ENCODE results near the gene ZCCHC7.
"Not testable (repeated sequence)": the region's sequence is repeated elsewhere in the genome, so short reads cannot be mapped to it uniquely, and the experiment has no call there.

Gene ZCCHC7

GRCh38 chr9:37163299-37163698 is 42.9 kb downstream of the ZCCHC7 start:
- H3K27me3 ChIP-seq (replicated peaks; ENCODE audit: control insufficient read depth, insufficient read depth, low read length, poor library complexity, severe bottlenecking) = no peaks in the 10 kb centered on the region

GRCh38 chr9:37164335-37164734 is 44.0 kb downstream of the ZCCHC7 start:
- not testable (repeated sequence) for H3K4me3 ChIP-seq (ENCODE audit: insufficient read depth, low read depth, low read length, poor library complexity, severe bottlenecking); H3K36me3 ChIP-seq (ENCODE audit: control insufficient read depth, insufficient read depth, low read length); H3K4me1 ChIP-seq (ENCODE audit: control insufficient read depth, insufficient read depth, low read length, poor library complexity, severe bottlenecking); H3K27me3 ChIP-seq (replicated peaks; ENCODE audit: control insufficient read depth, insufficient read depth, low read length, poor library complexity, severe bottlenecking); H3K27ac ChIP-seq (ENCODE audit: insufficient read depth, low read length, poor library complexity, severe bottlenecking); H3K9me3 ChIP-seq (ENCODE audit: control insufficient read depth, low read length); DNase-seq

More at GRCh38 chr9:37163299-37163698, 42.9 kb downstream of the ZCCHC7 start:
- no peak for DNase-seq
- Histone ChIP-seq H3K27ac (ENCODE audit: insufficient read depth, low read length, poor library complexity, severe bottlenecking) (no peak overlapping the region), H3K9me3 (ENCODE audit: control insufficient read depth, low read length) (no peaks in the 10 kb centered on the region), H3K4me3 (ENCODE audit: insufficient read depth, low read depth, low read length, poor library complexity, severe bottlenecking) (no peak overlapping the region), H3K36me3 (ENCODE audit: control insufficient read depth, insufficient read depth, low read length) (peaks cover 3% of the 10 kb centered on the region), H3K4me1 (ENCODE audit: control insufficient read depth, insufficient read depth, low read length, poor library complexity, severe bottlenecking) (no peaks in the 10 kb centered on the region)

DNA sequence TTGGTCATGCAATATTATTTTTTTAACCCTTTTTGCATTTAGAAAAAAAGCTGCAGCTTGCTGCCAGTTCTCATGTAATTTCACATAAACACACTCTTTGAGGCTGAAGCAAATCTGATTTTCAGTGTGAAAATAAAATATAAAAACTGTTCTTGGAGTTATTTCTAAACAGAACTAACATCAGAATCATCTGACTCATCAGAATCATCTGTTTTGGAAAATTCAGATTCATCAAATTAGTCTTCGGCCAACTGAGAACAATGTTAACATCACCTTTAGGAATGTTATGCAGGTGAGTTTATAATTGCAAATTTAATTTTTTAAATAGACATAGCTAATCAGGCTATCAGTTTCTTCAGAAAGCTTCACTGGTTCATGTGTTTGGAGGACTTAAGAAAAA is 45.3 kb downstream of the ZCCHC7 start:
- Histone ChIP-seq H3K9me3 (ENCODE audit: control insufficient read depth, low read length) (no peaks in the 10 kb centered on the region), H3K4me1 (ENCODE audit: control insufficient read depth, insufficient read depth, low read length, poor library complexity, severe bottlenecking) (no peaks in the 10 kb centered on the region), H3K4me3 (ENCODE audit: insufficient read depth, low read depth, low read length, poor library complexity, severe bottlenecking) (no peak overlapping the region), H3K27me3 (replicated peaks; ENCODE audit: control insufficient read depth, insufficient read depth, low read length, poor library complexity, severe bottlenecking) (no peaks in the 10 kb centered on the region), H3K27ac (ENCODE audit: insufficient read depth, low read length, poor library complexity, severe bottlenecking) (no peak overlapping the region), H3K36me3 (ENCODE audit: control insufficient read depth, insufficient read depth, low read length) (peaks cover 5% of the 10 kb centered on the region)
- DNase-seq = no peak

DNA sequence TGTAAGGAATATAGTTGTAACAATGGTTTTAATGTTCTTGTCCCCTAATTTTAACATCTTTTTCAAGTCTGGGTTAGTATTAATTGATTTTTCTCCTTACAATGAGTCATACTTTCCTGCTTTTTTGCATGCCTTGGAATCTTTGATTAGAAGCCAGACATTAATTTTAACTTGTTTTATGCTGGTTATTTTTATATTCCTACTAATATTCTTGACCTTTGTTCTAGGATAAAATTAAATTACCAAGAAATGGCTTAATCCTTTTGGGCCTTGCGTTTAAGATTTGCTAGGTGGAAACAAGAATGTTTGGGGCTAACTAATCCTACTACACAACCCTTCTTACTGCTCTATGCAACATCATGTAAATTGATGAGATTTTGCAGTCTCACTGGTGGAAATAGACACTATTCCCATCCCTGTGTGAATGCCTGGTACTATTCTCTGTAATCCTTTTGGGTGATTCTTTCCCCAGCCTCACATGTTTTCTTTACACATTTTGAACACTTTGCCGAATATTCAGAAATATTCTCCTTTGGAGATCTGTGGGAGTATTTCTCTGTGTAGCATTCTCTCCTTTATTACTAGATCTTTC is 47.2 kb downstream of the ZCCHC7 start:
- Histone ChIP-seq H3K4me1 (ENCODE audit: control insufficient read depth, insufficient read depth, low read length, poor library complexity, severe bottlenecking) (no peaks in the 10 kb centered on the region), H3K27ac (ENCODE audit: insufficient read depth, low read length, poor library complexity, severe bottlenecking) (no peak overlapping the region), H3K9me3 (ENCODE audit: control insufficient read depth, low read length) (no peaks in the 10 kb centered on the region), H3K27me3 (replicated peaks; ENCODE audit: control insufficient read depth, insufficient read depth, low read length, poor library complexity, severe bottlenecking) (no peaks in the 10 kb centered on the region), H3K36me3 (ENCODE audit: control insufficient read depth, insufficient read depth, low read length) (peaks cover 7% of the 10 kb centered on the region), H3K4me3 (ENCODE audit: insufficient read depth, low read depth, low read length, poor library complexity, severe bottlenecking) (no peak overlapping the region)
- no peak for DNase-seq

DNA sequence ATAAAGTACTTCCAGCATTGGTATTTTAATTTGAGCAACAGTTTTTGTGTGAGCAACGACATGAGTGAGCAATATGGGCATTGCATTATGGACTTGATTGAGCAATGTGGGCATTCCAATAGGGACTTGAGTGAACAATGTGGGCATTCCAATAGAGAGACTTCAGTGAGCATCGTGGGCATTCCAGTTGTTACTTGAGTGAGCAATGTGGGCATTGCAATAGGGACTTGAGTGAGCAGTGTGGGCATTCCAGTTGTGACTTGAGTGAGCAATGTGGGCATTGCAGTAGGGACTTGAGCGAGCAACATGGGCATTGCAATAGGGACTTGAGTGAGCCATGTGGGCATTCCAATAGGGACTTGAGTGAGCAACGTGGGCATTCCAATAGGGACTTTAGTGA is 52.2 kb downstream of the ZCCHC7 start:
- H3K36me3 ChIP-seq (ENCODE audit: control insufficient read depth, insufficient read depth, low read length) = peaks cover 7% of the 10 kb centered on the region
- H3K27ac ChIP-seq (ENCODE audit: insufficient read depth, low read length, poor library complexity, severe bottlenecking) = no peak overlapping the region
- no peak overlapping the region for H3K4me3 ChIP-seq (ENCODE audit: insufficient read depth, low read depth, low read length, poor library complexity, severe bottlenecking)
- no peak for DNase-seq
- H3K9me3 ChIP-seq (ENCODE audit: control insufficient read depth, low read length) = no peaks in the 10 kb centered on the region
- H3K4me1 ChIP-seq (ENCODE audit: control insufficient read depth, insufficient read depth, low read length, poor library complexity, severe bottlenecking) = peaks cover 2% of the 10 kb centered on the region
- no peaks in the 10 kb centered on the region for H3K27me3 ChIP-seq (replicated peaks; ENCODE audit: control insufficient read depth, insufficient read depth, low read length, poor library complexity, severe bottlenecking)

DNA sequence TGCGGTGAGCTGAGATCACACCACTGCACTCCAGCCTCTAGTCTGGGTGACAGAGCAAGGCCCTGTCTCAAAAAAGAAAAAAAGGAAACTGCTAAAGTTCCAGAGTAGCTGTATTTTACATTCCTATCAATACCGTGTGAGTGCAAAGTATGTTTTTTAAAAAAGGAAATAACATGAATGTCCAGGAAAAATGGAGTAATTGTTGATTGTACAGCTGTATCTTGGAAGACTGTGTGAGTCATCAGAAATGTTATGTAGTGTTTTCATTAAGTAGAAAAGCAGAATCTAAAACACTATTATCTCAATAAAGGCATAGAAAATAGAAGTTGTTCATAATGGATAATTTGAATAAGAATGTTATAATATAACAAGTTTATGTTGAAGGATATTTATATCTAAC is 53.9 kb downstream of the ZCCHC7 start:
- DNase-seq = no peak

DNA sequence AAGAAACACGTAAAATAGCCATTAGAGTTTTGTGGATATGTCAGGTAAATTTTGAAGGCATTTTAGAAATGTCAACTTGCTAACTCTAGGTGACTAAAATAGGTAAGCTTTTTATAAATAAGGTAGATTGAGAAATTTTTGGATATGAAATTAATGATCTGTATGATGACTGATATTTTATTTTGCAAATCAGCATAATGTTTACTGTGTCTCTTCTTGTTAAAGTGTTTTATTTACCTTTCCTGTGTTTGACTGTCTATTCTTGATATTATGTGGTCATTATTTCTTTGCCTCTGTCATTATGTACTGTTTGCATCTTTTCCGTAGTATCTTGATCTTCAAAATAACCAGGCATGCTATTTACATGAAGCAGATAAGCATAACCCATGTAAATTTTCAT is 58.4 kb downstream of the ZCCHC7 start:
- peaks cover 2% of the 10 kb centered on the region for H3K4me1 ChIP-seq (ENCODE audit: control insufficient read depth, insufficient read depth, low read length, poor library complexity, severe bottlenecking)
- H3K36me3 ChIP-seq (ENCODE audit: control insufficient read depth, insufficient read depth, low read length) = peaks cover 4% of the 10 kb centered on the region
- no peak overlapping the region for H3K27ac ChIP-seq (ENCODE audit: insufficient read depth, low read length, poor library complexity, severe bottlenecking)
- no peaks in the 10 kb centered on the region for H3K9me3 ChIP-seq (ENCODE audit: control insufficient read depth, low read length)
- no peak overlapping the region for H3K4me3 ChIP-seq (ENCODE audit: insufficient read depth, low read depth, low read length, poor library complexity, severe bottlenecking)
- H3K27me3 ChIP-seq (replicated peaks; ENCODE audit: control insufficient read depth, insufficient read depth, low read length, poor library complexity, severe bottlenecking) = no peaks in the 10 kb centered on the region
- no peak for DNase-seq

More for the DNA sequence above, 53.9 kb downstream of the ZCCHC7 start:
- no peak overlapping the region for H3K27ac ChIP-seq (ENCODE audit: insufficient read depth, low read length, poor library complexity, severe bottlenecking)
- peaks cover 7% of the 10 kb centered on the region for H3K36me3 ChIP-seq (ENCODE audit: control insufficient read depth, insufficient read depth, low read length)
- peaks cover 2% of the 10 kb centered on the region for H3K4me1 ChIP-seq (ENCODE audit: control insufficient read depth, insufficient read depth, low read length, poor library complexity, severe bottlenecking)
- no peaks in the 10 kb centered on the region for H3K27me3 ChIP-seq (replicated peaks; ENCODE audit: control insufficient read depth, insufficient read depth, low read length, poor library complexity, severe bottlenecking)
- no peaks in the 10 kb centered on the region for H3K9me3 ChIP-seq (ENCODE audit: control insufficient read depth, low read length)
- no peak overlapping the region for H3K4me3 ChIP-seq (ENCODE audit: insufficient read depth, low read depth, low read length, poor library complexity, severe bottlenecking)

DNA sequence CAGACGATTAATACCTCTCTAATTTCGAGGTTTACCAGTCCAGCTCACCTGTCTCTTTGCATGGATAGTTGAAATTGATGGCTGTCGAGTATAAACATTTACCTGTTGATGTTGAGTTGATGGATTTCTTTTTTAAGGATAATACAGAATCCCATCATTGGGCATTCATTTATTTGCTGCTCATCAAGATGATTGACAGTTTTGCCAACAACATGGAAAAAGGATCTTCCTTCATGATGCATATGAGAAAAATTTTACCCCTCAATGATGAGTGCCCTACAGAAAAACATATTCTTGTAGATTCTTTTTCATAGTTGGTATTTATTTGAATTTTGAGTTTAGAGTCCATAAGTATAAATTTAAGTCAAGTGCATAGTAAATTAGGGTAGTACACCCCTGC is 59.2 kb downstream of the ZCCHC7 start:
- Histone ChIP-seq H3K4me1 (ENCODE audit: control insufficient read depth, insufficient read depth, low read length, poor library complexity, severe bottlenecking) (peaks cover 2% of the 10 kb centered on the region), H3K4me3 (ENCODE audit: insufficient read depth, low read depth, low read length, poor library complexity, severe bottlenecking) (no peak overlapping the region), H3K9me3 (ENCODE audit: control insufficient read depth, low read length) (no peaks in the 10 kb centered on the region), H3K27me3 (replicated peaks; ENCODE audit: control insufficient read depth, insufficient read depth, low read length, poor library complexity, severe bottlenecking) (no peaks in the 10 kb centered on the region), H3K36me3 (ENCODE audit: control insufficient read depth, insufficient read depth, low read length) (peaks cover 4% of the 10 kb centered on the region), H3K27ac (ENCODE audit: insufficient read depth, low read length, poor library complexity, severe bottlenecking) (no peak overlapping the region)
- DNase-seq = no peak

DNA sequence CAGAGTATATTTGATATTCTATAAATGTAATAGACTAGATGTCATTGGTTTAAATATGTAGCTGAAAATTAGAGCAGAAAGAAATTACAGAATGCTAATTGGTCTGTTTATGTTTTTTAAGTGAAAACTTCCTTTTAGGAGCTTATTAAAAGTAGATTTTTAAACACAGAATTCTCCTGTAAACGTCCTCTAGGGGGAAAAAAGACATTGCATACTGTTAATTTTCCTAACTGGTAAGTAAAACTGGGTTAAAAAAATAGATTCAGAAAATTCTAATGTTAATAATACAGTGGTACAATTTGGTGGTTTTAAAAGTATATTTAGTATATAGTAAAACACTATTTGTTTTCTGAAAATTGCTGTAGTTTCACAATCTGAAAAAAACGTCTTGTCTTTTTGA is 59.8 kb downstream of the ZCCHC7 start:
- Histone ChIP-seq H3K27ac (ENCODE audit: insufficient read depth, low read length, poor library complexity, severe bottlenecking) (no peak overlapping the region), H3K4me1 (ENCODE audit: control insufficient read depth, insufficient read depth, low read length, poor library complexity, severe bottlenecking) (peaks cover 2% of the 10 kb centered on the region), H3K36me3 (ENCODE audit: control insufficient read depth, insufficient read depth, low read length) (peaks cover 4% of the 10 kb centered on the region), H3K9me3 (ENCODE audit: control insufficient read depth, low read length) (no peaks in the 10 kb centered on the region), H3K4me3 (ENCODE audit: insufficient read depth, low read depth, low read length, poor library complexity, severe bottlenecking) (no peak overlapping the region), H3K27me3 (replicated peaks; ENCODE audit: control insufficient read depth, insufficient read depth, low read length, poor library complexity, severe bottlenecking) (no peaks in the 10 kb centered on the region)
- DNase-seq = no peak

DNA sequence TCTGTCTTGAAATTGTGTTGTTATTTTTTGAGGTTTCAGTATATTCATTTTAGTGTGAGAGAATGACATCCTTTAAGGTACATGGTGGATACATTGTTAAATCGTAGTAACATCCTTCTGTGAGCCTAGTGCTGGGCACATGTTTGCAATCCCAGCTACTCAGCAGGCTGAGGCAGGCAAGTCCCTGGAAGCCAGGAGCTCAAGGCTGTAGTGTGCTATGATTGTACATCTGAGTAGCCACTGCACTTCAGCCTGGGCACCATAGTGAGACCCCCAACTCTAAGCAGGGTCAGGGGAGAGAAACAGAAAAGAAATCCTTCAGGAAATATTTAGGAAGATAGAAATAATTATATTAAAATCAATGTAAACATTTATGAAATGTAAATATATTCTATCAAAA is 62.3 kb downstream of the ZCCHC7 start:
- DNase-seq = no peak
- H3K27me3 ChIP-seq (replicated peaks; ENCODE audit: control insufficient read depth, insufficient read depth, low read length, poor library complexity, severe bottlenecking) = no peaks in the 10 kb centered on the region
- H3K9me3 ChIP-seq (ENCODE audit: control insufficient read depth, low read length) = no peaks in the 10 kb centered on the region
- no peak overlapping the region for H3K27ac ChIP-seq (ENCODE audit: insufficient read depth, low read length, poor library complexity, severe bottlenecking)
- peaks cover 4% of the 10 kb centered on the region for H3K36me3 ChIP-seq (ENCODE audit: control insufficient read depth, insufficient read depth, low read length)
- H3K4me1 ChIP-seq (ENCODE audit: control insufficient read depth, insufficient read depth, low read length, poor library complexity, severe bottlenecking) = peaks cover 5% of the 10 kb centered on the region
- no peak overlapping the region for H3K4me3 ChIP-seq (ENCODE audit: insufficient read depth, low read depth, low read length, poor library complexity, severe bottlenecking)

Measured in effector memory CD4-positive, alpha-beta T cell (primary cell).